NCI-H2227 (cell line): Measurements from ENCODE around the gene KCNK15.

ENCODE experiments used
- DNase-seq: peaks from one replicate; lab custom pipeline; 2025; ENCODE audit not compliant: unreplicated experiment; lab: John Stamatoyannopoulos, UW

KCNK15 gene

GRCh38 chr20:44787299-44787698 is 41.6 kb downstream of the KCNK15 start:
- DNase-seq: no peak

DNA sequence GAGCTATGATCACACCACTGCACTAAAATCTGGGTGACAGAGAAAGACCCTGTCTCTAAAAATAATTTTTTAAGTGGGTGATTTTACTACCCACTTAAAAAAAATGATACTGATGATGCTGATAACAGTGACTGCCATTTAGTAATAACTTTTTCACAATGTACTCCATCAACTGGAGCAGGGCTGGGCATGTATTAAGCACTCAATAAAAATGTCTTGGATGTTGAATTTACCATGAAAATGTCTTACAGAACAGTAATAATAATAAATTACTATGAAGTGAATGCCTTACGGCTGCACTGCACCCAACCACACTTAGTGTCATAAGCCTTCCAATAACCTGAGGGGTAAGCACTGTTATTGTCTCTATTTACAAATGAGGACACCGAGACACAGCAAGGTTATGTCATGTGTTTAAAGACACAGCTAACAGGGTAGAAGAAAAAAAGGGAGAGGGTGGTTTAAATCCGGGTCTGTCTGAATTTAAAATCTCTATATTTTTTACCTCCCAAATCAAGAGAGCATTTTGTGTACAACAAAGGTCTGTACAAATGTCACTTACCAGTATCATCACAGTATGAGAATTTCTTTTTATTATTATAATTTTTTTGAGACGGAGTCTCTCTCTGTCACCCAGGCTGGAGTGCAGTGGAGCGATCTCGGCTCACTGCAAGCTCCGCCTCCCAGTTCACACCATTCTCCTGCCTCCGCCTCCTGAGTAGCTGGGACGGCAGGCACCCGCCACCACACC is 43.2 kb downstream of the KCNK15 start:
- no peak for DNase-seq

DNA sequence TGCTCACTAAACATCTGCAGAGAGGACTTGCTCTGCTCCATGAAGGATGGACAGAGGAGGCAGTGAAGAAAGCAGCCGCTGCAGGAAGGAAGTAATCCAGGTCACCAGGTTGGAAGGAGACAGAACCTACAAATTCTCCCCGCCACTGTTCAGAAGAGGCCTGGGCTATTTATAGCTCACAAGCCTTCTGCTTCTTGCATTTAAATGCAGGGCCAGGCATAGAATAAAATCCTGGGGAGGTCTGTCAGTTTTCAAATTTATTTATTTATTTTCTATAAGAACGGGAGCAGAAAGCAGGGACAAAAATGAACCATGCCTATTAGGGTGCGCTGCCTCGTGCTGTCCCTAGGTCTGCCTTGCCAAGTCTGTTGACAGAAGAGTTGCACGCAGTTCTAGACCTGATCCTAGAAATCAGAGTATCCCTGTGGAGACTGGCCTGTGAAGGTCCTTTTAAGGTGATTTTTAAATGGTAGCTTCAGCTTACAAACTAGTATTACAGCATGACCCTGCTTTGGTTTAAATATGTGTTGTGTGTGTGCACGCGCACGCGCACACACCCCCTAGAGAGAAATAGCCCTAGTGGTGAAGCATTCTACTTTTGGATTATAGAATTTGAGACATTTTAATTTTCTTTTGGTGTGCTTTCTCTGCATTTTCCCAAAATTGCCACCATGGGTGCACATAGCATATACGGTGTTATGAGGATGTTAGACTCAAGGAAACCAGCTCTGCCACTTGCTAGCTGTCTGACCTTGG is 45.2 kb downstream of the KCNK15 start:
- DNase-seq: peak; percentile 78

DNA sequence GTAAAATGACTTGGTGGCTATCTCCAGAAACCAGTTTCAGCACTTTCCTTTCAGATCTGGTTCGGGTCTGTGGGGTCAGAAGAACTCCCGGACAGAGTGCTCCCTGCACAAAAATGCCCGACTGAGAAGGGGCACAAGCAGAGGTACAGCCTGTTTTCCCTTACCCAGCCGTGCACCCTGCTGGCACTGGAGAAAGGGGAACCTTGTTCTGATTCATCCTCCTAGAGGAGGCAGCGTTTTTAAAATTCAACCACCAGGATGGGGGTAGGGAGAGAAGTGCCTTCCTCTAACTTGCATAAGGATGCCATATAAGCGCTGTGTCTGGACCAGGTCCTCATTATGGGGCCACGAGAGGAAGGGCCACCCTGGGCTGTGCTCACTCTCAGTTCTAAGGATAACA is 47.1 kb downstream of the KCNK15 start:
- no peak for DNase-seq

DNA sequence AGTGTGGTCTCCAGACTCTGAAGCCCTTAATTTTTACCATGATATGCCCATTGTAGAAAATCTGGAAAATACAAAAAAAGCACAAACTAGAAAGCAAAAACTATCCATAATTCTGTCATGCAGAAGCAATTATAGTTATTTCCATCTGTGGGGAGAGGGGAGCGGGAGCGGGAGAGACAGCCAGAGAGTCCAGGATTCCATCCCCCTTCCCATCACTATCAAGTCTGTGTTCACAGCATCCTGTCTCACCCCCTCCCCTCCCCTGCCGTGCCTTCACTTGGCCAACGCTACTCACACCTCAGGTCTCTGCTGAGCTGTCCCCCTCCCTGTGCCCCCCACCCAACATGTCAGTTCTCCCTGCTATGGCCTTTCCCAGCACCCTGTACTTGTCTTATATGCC is 50.2 kb downstream of the KCNK15 start:
- DNase-seq: peak; percentile 17

DNA sequence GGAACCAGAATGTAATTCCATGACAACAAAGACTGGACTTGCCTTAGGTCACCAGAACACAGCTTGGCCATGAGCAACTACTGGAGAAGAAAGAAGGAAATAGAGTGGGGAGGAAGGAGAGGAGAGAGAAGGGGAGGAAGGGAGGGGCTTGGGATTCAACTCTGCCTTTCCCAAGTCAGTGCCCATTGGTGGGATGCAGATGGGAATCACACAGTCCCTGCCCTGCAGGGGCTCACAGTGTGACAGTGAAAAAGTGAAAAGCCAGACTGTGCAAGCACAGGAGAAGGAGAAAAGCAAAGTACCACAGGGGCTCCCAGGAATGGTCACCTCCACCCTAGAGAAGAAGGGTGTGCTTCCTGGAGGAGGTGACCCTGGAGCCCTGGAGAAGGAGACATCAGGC is 50.6 kb downstream of the KCNK15 start:
- no peak for DNase-seq

DNA sequence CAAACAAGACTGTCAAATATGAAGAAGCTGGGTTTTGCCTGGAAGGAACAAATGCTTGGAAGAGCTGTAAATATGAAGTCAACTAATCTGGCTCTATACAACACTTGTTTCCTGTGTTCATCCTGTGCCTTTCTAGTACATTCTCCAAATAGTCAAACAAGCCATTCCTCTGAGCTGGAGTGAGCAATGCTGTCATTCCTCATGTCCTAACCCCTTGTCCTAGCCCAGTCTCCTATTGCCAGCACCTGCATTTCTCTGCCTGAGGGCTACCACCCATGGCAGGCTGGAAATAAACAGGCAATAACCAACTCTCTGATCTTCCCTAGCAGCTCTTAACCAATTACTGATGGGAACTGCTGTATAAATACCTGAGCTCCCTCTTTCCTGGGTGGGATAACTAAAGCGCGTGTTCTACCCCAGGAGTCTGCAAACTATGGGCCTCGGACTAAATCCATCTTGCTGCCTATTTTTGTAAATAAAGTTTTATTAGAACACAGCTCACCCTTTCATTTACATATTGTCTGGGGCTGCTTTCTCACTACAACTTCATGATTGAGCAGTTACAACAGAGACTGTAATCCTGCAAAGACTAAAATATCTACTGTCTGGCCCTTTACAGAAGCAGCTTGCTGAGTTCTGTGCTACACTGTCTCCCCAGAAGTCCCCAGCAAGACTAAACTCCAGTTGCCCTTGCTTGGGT is 51.2 kb downstream of the KCNK15 start:
- no peak for DNase-seq

DNA sequence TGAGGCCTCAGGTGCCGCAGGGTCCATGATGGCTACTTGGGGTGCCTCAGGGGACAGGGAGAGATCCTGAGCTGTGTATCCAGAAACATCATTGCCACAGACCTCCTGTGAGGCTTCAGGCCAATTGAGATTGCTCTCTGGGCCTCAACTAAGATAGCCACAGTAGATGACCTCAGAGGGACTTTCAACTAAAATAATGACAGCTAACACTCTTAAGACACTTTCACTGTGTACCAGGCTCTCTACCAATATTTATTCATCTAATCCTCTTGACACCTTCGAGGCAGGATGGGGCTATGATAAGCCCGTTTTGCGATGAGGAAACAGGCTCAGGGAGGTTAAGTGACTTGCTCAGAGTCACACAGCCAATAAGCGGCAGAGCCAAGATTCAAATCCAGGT is 54.0 kb downstream of the KCNK15 start:
- DNase-seq: no peak

- DNase-seq: no peak
Observed at GRCh38 chr20:44800391-44801046, 54.9 kb downstream of the KCNK15 start.
